WTC11 (cell line): ENCODE measurements around the gene PPP2R1B. TPM values are rescaled to one million over a fixed set of nuclear protein-coding genes. Genes with fewer than 3 reads are reported as not detected.

ENCODE experiments used
- ATAC-seq: fragments of 200-7000 bp; cut with Tn5 transposase; 2 replicates; pipeline ENCODE4 v1.10.0; 2021; ENCODE audit warnings: mild to moderate bottlenecking, moderate library complexity
- CTCF ChIA-PET: fragments of 300-600 bp; sonication (Branson Sonifier 250); formaldehyde crosslinking; loops from one replicate; lab custom pipeline; 2021; ENCODE audit warnings: antibody characterized with exemption; lab: Charles Lee
- POLR2A ChIA-PET: fragments of 350-600 bp; sonication (Branson Sonifier 250); formaldehyde crosslinking; loops from one replicate; lab custom pipeline; 2021; ENCODE audit warnings: antibody characterized with exemption; lab: Charles Lee
- DNase-seq: peaks from one replicate; pipeline ENCODE4 v3.0.0; 2021; ENCODE audit warnings: low spot score
- H3K27ac Mint-ChIP-seq: 2 replicates; pipeline ENCODE4 v1.8.0; 2021; ENCODE audit warnings: mixed read lengths
- H3K27me3 Mint-ChIP-seq: 2 replicates; pipeline ENCODE4 v1.8.0; 2021; ENCODE audit warnings: low read depth, mild to moderate bottlenecking, moderate library complexity, mixed read lengths
- H3K36me3 Mint-ChIP-seq: 2 replicates; pipeline ENCODE4 v1.8.0; 2021; ENCODE audit warnings: mixed read lengths
- H3K4me1 Mint-ChIP-seq: 2 replicates; pipeline ENCODE4 v1.8.0; 2022; ENCODE audit warnings: mixed read lengths
- H3K4me3 Mint-ChIP-seq: 2 replicates; pipeline ENCODE4 v1.8.0; 2021; ENCODE audit warnings: mild to moderate bottlenecking, moderate library complexity, mixed read lengths
- H3K9me3 Mint-ChIP-seq: 2 replicates; pipeline ENCODE4 v1.8.0; 2021; ENCODE audit warnings: mixed read lengths
- ARID4B ChIP-seq: sonication (generic); formaldehyde crosslinking; IDR thresholded peaks from 2 replicates; pipeline ENCODE4 v1.8.0; 2023; ENCODE audit warnings: missing genetic modification reagents, mild to moderate bottlenecking, borderline replicate concordance
- ATF1 ChIP-seq: sonication (generic); formaldehyde crosslinking; IDR thresholded peaks from 2 replicates; pipeline ENCODE4 v1.8.1; 2023; ENCODE audit warnings: mild to moderate bottlenecking, moderate library complexity, missing genetic modification reagents
- ATF6 ChIP-seq: sonication (generic); formaldehyde crosslinking; IDR thresholded peaks from 2 replicates; pipeline ENCODE4 v1.8.1; 2023; ENCODE audit warnings: mild to moderate bottlenecking, missing genetic modification reagents
- CREM ChIP-seq: sonication (generic); formaldehyde crosslinking; IDR thresholded peaks from 2 replicates; pipeline ENCODE4 v1.8.1; 2022; ENCODE audit warnings: mild to moderate bottlenecking, missing genetic modification reagents, moderate library complexity
- E2F1 ChIP-seq: sonication (generic); formaldehyde crosslinking; IDR thresholded peaks from 2 replicates; pipeline ENCODE4 v1.8.0; 2022; ENCODE audit warnings: mild to moderate bottlenecking, missing genetic modification reagents
- ESRRA ChIP-seq: sonication (generic); formaldehyde crosslinking; IDR thresholded peaks from 2 replicates; pipeline ENCODE4 v1.8.1; 2022; ENCODE audit warnings: mild to moderate bottlenecking, missing genetic modification reagents, borderline replicate concordance
- FOXP1 ChIP-seq: sonication (generic); formaldehyde crosslinking; IDR thresholded peaks from 2 replicates; pipeline ENCODE4 v1.8.0; 2022; ENCODE audit warnings: missing genetic modification reagents, mild to moderate bottlenecking, moderate library complexity, borderline replicate concordance
- JUN ChIP-seq: sonication (generic); formaldehyde crosslinking; IDR thresholded peaks from 2 replicates; pipeline ENCODE4 v1.8.0; 2023; ENCODE audit warnings: mild to moderate bottlenecking, missing genetic modification reagents
- MLX ChIP-seq: sonication (generic); formaldehyde crosslinking; IDR thresholded peaks from 2 replicates; pipeline ENCODE4 v1.8.1; 2023; ENCODE audit warnings: mild to moderate bottlenecking, missing genetic modification reagents, moderate library complexity
- PRDM15 ChIP-seq: sonication (generic); formaldehyde crosslinking; IDR thresholded peaks from 2 replicates; pipeline ENCODE4 v1.8.0; 2022; ENCODE audit warnings: missing genetic modification reagents
- TP53 ChIP-seq: sonication (generic); formaldehyde crosslinking; IDR thresholded peaks from 2 replicates; pipeline ENCODE4 v1.8.1; 2023; ENCODE audit warnings: mild to moderate bottlenecking, missing genetic modification reagents
- USF1 ChIP-seq: sonication (generic); formaldehyde crosslinking; IDR thresholded peaks from 2 replicates; pipeline ENCODE4 v1.8.0; 2022; ENCODE audit warnings: mild to moderate bottlenecking, missing genetic modification reagents
- ZNF232 ChIP-seq: sonication (generic); formaldehyde crosslinking; IDR thresholded peaks from 2 replicates; pipeline ENCODE4 v1.8.0; 2022; ENCODE audit warnings: mild to moderate bottlenecking, missing genetic modification reagents
- ZNF512 ChIP-seq: sonication (generic); formaldehyde crosslinking; IDR thresholded peaks from 2 replicates; pipeline ENCODE4 v1.8.1; 2022; ENCODE audit warnings: missing genetic modification reagents, borderline replicate concordance
- total RNA-seq: library from RNA; stranded (reverse); gene quantifications from 3 replicates; pipeline ENCODE4 v1.2.3, GENCODE V29; 2021

The PPP2R1B gene
- total RNA-seq, 1 experiment from 2014 or later: 87.7 TPM

- H3K9me3 Mint-ChIP-seq: no peaks in the 10 kb centered on the region
- H3K36me3 Mint-ChIP-seq: peaks cover 31% of the 10 kb centered on the region
- H3K4me1 Mint-ChIP-seq: peaks cover 2% of the 10 kb centered on the region; the same call in 1 of the 2 replicates
- no peak overlapping the region for H3K27ac Mint-ChIP-seq
- ChIA-PET CTCF (interaction anchor here (1.0 kb wide), 1 partner anchor 87 kb away, joined by 3 read pairs; no protein-coding TSS in a partner anchor), POLR2A (interaction anchor here (0.7 kb wide), 2 partner anchors 129 to 257 kb away, joined by 4 read pairs; no protein-coding TSS in a partner anchor)
- H3K4me3 Mint-ChIP-seq: no peak overlapping the region
- ATAC-seq (no peak), DNase-seq (no peak)
- TF ChIP-seq E2F1 (CRISPR knock-in tag): no peak
- no peak for TF ChIP-seq ESRRA (CRISPR knock-in tag)
- no peak for TF ChIP-seq ATF6 (CRISPR knock-in tag)
- TF ChIP-seq ARID4B (CRISPR knock-in tag): no peak
- TF ChIP-seq ATF1 (CRISPR knock-in tag): no peak
- TF ChIP-seq JUN (CRISPR knock-in tag): no peak
- TF ChIP-seq CREM (CRISPR knock-in tag): no peak
- no peak for TF ChIP-seq TP53
- no peak for TF ChIP-seq USF1
- TF ChIP-seq PRDM15 (CRISPR knock-in tag): no peak
- no peak for TF ChIP-seq MLX (CRISPR knock-in tag)
- TF ChIP-seq ZNF232 (CRISPR knock-in tag): no peak
- no peak for TF ChIP-seq FOXP1 (CRISPR knock-in tag)
- TF ChIP-seq ZNF512 (CRISPR knock-in tag): no peak
- H3K27me3 Mint-ChIP-seq: no peaks in the 10 kb centered on the region
Observed at GRCh38 chr11:111739299-111739698, 26.9 kb downstream of the PPP2R1B start.
